Caki2 (cell line): ENCODE measurements around the gene CGRRF1. TPM values are rescaled to one million over a fixed set of nuclear protein-coding genes. Genes with fewer than 3 reads are reported as not detected.

Experiments
- total RNA-seq: library from RNA; depleted of rRNA; stranded (reverse); fragments of >200 nt; shearing (Covaris generic); gene quantifications from 2 replicates; pipeline ENCODE4 v1.2.3, GENCODE V29; 2014; ENCODE audit warnings: low replicate concordance; rRNA removed

CGRRF1 gene
- total RNA-seq, 1 experiment from 2014 or later = 9.9 TPM

Other genes starting within 250 kb of the CGRRF1 start
- gene CDKN3, start 112.9 kb upstream of the CGRRF1 start, total RNA-seq = 101 and 107 TPM in 2 replicates
- 114 and 150 TPM in 2 replicates for gene CNIH1, start 68.5 kb upstream of the CGRRF1 start, total RNA-seq
- 45.7 and 52.3 TPM in 2 replicates for gene GMFB, start 20.9 kb upstream of the CGRRF1 start, total RNA-seq
- gene SAMD4A, start 57.2 kb downstream of the CGRRF1 start, total RNA-seq = 2.9 and 5.6 TPM in 2 replicates